SU-DHL-6 (cell line): ENCODE measurements around the gene ETNK2.

ENCODE experiments used
- H2AFZ ChIP-seq: fragments of 200-600 bp; sonication (generic); 2 replicates; pipeline ENCODE4 v1.6.1; 2014; ENCODE audit warnings: low read depth, mild to moderate bottlenecking, moderate library complexity, mixed read lengths, antibody characterized with exemption, low read length; ENCODE audit not compliant: severe bottlenecking
- H3F3A ChIP-seq: fragments of 200-600 bp; shearing (Covaris generic); 2 replicates; pipeline ENCODE4 v1.6.0; 2016; ENCODE audit warnings: antibody characterized with exemption, mild to moderate bottlenecking; ENCODE audit not compliant: insufficient read depth
- H3K27ac ChIP-seq: fragments of 200-600 bp; sonication (generic); 2 replicates; pipeline ENCODE4 v1.5.1; 2016; ENCODE audit warnings: low read depth, mild to moderate bottlenecking, low read length, moderate library complexity, mixed read lengths
- H3K27me3 ChIP-seq: fragments of 200-600 bp; sonication (generic), shearing (Covaris generic); 2 replicates; pipeline ENCODE4 v1.6.0; 2014; ENCODE audit warnings: mild to moderate bottlenecking, low read length
- H3K36me3 ChIP-seq: fragments of 200-600 bp; sonication (generic); 2 replicates; pipeline ENCODE4 v1.6.1; 2014; ENCODE audit warnings: mild to moderate bottlenecking, low read length, mixed read lengths
- H3K4me2 ChIP-seq: fragments of 300-600, 200-600 bp; shearing (Covaris generic), sonication (generic); 2 replicates; pipeline ENCODE4 v1.6.0; 2014; ENCODE audit warnings: low read length, low read depth, mild to moderate bottlenecking; ENCODE audit not compliant: poor library complexity, severe bottlenecking
- H3K4me3 ChIP-seq: fragments of 200-600 bp; sonication (generic); 2 replicates; pipeline ENCODE4 v1.5.1; 2014; ENCODE audit warnings: antibody characterized with exemption, low read length, mild to moderate bottlenecking, mixed read lengths; ENCODE audit not compliant: insufficient read depth, poor library complexity, severe bottlenecking
- H3K79me2 ChIP-seq: fragments of 200-600 bp; sonication (generic); 2 replicates; pipeline ENCODE4 v1.6.1; 2014; ENCODE audit warnings: mild to moderate bottlenecking, low read length, moderate library complexity; ENCODE audit not compliant: insufficient read depth
- H3K9ac ChIP-seq: fragments of 200-600 bp; sonication (generic); 2 replicates; pipeline ENCODE4 v1.7.0; 2014; ENCODE audit warnings: mild to moderate bottlenecking, low read length
- H3K9me2 ChIP-seq: fragments of 200-600 bp; sonication (generic); replicated peaks from 2 replicates; pipeline ENCODE4 v1.6.1; 2014; ENCODE audit warnings: low read length; ENCODE audit not compliant: insufficient read depth
- H3K9me3 ChIP-seq: fragments of 200-600 bp; sonication (generic); 2 replicates; pipeline ENCODE4 v1.6.1; 2014; ENCODE audit warnings: low read length, mixed read lengths; ENCODE audit not compliant: insufficient read depth
- H4K20me1 ChIP-seq: fragments of 200-600 bp; sonication (generic); 2 replicates; pipeline ENCODE4 v1.6.1; 2014; ENCODE audit warnings: low read depth, mild to moderate bottlenecking, antibody characterized with exemption, low read length, moderate library complexity, mixed read lengths
- EZH2phosphoT487 ChIP-seq: fragments of 200-600 bp; sonication (generic), shearing (Covaris generic); conservative IDR thresholded peaks from 2 replicates; pipeline ENCODE4 v1.6.1; 2018; ENCODE audit warnings: mild to moderate bottlenecking, antibody characterized with exemption, low read length, moderate library complexity, mixed read lengths
- TF ChIP-seq, protein P1 (sequence below): fragments of 200-600 bp; sonication (generic); IDR thresholded peaks from one replicate; pipeline ENCODE4 v1.5.1; 2017; ENCODE audit warnings: antibody characterized with exemption, mild to moderate bottlenecking, low read length, moderate library complexity; ENCODE audit not compliant: insufficient read depth, poor library complexity, severe bottlenecking

Gene ETNK2

DNA sequence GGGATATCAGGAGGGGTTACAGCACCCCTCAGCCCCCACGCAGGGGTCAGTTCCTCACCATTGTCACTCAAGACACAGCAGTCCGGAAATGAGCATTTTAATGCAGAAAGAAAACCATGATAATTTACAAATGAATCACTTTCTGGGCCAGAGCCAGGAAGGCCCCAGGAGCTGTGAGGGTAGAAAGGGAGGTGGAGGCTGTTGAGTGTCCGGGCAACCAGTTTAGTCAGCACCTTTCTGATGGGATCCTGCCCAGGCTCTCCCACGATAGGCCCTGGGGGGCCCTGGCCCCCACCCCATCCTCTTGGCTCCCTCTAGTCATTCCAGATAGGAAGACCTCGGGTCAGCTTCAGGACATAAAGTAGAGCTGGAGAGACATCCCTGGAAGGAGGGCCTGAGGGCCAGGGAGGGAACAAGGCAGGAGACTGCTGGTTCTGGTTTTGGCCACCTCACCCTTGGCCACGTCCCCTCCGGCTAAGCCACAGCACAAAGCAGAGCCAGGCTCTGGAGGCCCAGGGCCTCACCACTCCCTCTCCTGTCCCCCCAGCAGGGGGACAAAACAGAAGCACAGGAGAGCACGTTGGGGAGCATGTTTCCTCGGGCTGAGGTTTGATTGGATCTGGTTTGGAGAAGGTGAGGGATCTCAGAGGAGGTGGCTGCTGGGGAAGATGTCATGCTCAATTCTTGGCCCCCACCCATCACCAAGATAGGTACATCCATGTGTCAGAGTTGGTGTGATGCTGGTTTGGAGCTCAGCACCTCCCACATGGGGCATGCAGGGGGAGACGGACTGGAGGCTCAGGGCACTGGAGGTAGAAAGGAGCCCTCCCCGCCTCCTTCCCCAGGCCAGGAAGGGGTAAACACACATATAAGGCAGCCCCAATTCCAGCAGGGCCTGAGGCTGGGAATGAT, 20.6 kb downstream of the ETNK2 start:
- Histone ChIP-seq H4K20me1 (no peaks in the 10 kb centered on the region), H2AFZ (no peak overlapping the region), H3K36me3 (no peaks in the 10 kb centered on the region), H3K27me3 (no peaks in the 10 kb centered on the region), H3K9ac (no peak overlapping the region), H3F3A (no peaks in the 10 kb centered on the region), H3K4me2 (no peak overlapping the region), H3K9me2 (no peaks in the 10 kb centered on the region), H3K9me3 (no peaks in the 10 kb centered on the region), H3K79me2 (no peaks in the 10 kb centered on the region), H3K27ac (no peak overlapping the region), H3K4me3 (no peak overlapping the region)
- no peak for TF ChIP-seq EZH2phosphoT487
- TF ChIP-seq, protein P1, sequence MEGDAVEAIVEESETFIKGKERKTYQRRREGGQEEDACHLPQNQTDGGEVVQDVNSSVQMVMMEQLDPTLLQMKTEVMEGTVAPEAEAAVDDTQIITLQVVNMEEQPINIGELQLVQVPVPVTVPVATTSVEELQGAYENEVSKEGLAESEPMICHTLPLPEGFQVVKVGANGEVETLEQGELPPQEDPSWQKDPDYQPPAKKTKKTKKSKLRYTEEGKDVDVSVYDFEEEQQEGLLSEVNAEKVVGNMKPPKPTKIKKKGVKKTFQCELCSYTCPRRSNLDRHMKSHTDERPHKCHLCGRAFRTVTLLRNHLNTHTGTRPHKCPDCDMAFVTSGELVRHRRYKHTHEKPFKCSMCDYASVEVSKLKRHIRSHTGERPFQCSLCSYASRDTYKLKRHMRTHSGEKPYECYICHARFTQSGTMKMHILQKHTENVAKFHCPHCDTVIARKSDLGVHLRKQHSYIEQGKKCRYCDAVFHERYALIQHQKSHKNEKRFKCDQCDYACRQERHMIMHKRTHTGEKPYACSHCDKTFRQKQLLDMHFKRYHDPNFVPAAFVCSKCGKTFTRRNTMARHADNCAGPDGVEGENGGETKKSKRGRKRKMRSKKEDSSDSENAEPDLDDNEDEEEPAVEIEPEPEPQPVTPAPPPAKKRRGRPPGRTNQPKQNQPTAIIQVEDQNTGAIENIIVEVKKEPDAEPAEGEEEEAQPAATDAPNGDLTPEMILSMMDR: no peak

GRCh38 chr1:204130178-204130577, 21.7 kb downstream of the ETNK2 start:
- Histone ChIP-seq H3F3A (no peaks in the 10 kb centered on the region), H3K79me2 (no peaks in the 10 kb centered on the region), H3K36me3 (no peaks in the 10 kb centered on the region), H3K9ac (no peak overlapping the region), H3K27me3 (no peaks in the 10 kb centered on the region), H3K4me2 (no peak overlapping the region), H3K27ac (no peak overlapping the region), H3K9me2 (no peaks in the 10 kb centered on the region), H3K4me3 (no peak overlapping the region), H4K20me1 (no peaks in the 10 kb centered on the region), H3K9me3 (no peaks in the 10 kb centered on the region), H2AFZ (no peak overlapping the region)
- TF ChIP-seq, protein P1: no peak
- TF ChIP-seq EZH2phosphoT487: no peak

GRCh38 chr1:204128964-204129896, 22.6 kb downstream of the ETNK2 start:
- no peaks in the 10 kb centered on the region for H3K9me3 ChIP-seq
- H3K4me3 ChIP-seq: no peak overlapping the region
- no peaks in the 10 kb centered on the region for H3K36me3 ChIP-seq
- no peak overlapping the region for H3K9ac ChIP-seq
- no peaks in the 10 kb centered on the region for H3K9me2 ChIP-seq
- no peak overlapping the region for H3K27ac ChIP-seq
- H3K27me3 ChIP-seq: no peaks in the 10 kb centered on the region
- H4K20me1 ChIP-seq: no peaks in the 10 kb centered on the region
- no peaks in the 10 kb centered on the region for H3K79me2 ChIP-seq
- H3F3A ChIP-seq: no peaks in the 10 kb centered on the region
- TF ChIP-seq, protein P1: peak; percentile 68
- TF ChIP-seq EZH2phosphoT487: no peak
- no peak overlapping the region for H3K4me2 ChIP-seq
- H2AFZ ChIP-seq: peak overlapping the region; percentile 45
